ENCODE results near the gene SDC3.

The SDC3 gene

GRCh38 chr1:30952098-30952497 lies 43.5 kb upstream of the SDC3 start:
- TF ChIP-seq CREB1 (IDR thresholded peaks at IDR 0.05; ENCODE audit: low read depth) (no peak), RAD21 (IDR thresholded peaks at IDR 0.05; ENCODE audit: low read depth) (no peak), TAF1 (IDR thresholded peaks at IDR 0.05; ENCODE audit: low read depth) (no peak), TEAD4 (IDR thresholded peaks at IDR 0.05) (no peak), ZBTB7A (IDR thresholded peaks at IDR 0.05; ENCODE audit: low read depth) (no peak), EP300 (IDR thresholded peaks at IDR 0.05; ENCODE audit: borderline replicate concordance) (no peak), TCF12 (IDR thresholded peaks at IDR 0.05; ENCODE audit: low read depth) (no peak)
- TF ChIP-seq, protein P1, sequence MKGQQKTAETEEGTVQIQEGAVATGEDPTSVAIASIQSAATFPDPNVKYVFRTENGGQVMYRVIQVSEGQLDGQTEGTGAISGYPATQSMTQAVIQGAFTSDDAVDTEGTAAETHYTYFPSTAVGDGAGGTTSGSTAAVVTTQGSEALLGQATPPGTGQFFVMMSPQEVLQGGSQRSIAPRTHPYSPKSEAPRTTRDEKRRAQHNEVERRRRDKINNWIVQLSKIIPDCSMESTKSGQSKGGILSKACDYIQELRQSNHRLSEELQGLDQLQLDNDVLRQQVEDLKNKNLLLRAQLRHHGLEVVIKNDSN (IDR thresholded peaks at IDR 0.05): no peak

GRCh38 chr1:30950700-30951099 lies 42.1 kb upstream of the SDC3 start:
- TF ChIP-seq TCF12 (IDR thresholded peaks at IDR 0.05; ENCODE audit: low read depth): no peak
- no peak for TF ChIP-seq RAD21 (IDR thresholded peaks at IDR 0.05; ENCODE audit: low read depth)
- no peak for TF ChIP-seq EGR1 (IDR thresholded peaks at IDR 0.05)
- TF ChIP-seq FOXM1 (IDR thresholded peaks at IDR 0.05; ENCODE audit: borderline replicate concordance, low read depth): no peak
- TF ChIP-seq ZBTB7A (IDR thresholded peaks at IDR 0.05; ENCODE audit: low read depth): no peak
- TF ChIP-seq, protein P1 (IDR thresholded peaks at IDR 0.05): no peak
- TF ChIP-seq TEAD4 (IDR thresholded peaks at IDR 0.05): no peak

GRCh38 chr1:30950053-30950452 lies 41.5 kb upstream of the SDC3 start:
- TF ChIP-seq FOXM1 (IDR thresholded peaks at IDR 0.05; ENCODE audit: borderline replicate concordance, low read depth): no peak
- no peak for TF ChIP-seq TEAD4 (IDR thresholded peaks at IDR 0.05)
- TF ChIP-seq EGR1 (IDR thresholded peaks at IDR 0.05): no peak
- no peak for TF ChIP-seq CEBPB (IDR thresholded peaks at IDR 0.05)
- TF ChIP-seq RAD21 (IDR thresholded peaks at IDR 0.05; ENCODE audit: low read depth): no peak
- TF ChIP-seq, protein P1 (IDR thresholded peaks at IDR 0.05): no peak
- TF ChIP-seq EP300 (IDR thresholded peaks at IDR 0.05; ENCODE audit: borderline replicate concordance): no peak
- no peak for TF ChIP-seq TCF12 (IDR thresholded peaks at IDR 0.05; ENCODE audit: low read depth)
- no peak for TF ChIP-seq TAF1 (IDR thresholded peaks at IDR 0.05; ENCODE audit: low read depth)

GRCh38 chr1:30948278-30948677 lies 39.7 kb upstream of the SDC3 start:
- no peak for TF ChIP-seq CREB1 (IDR thresholded peaks at IDR 0.05; ENCODE audit: low read depth)
- TF ChIP-seq, protein P1 (IDR thresholded peaks at IDR 0.05): no peak
- no peak for TF ChIP-seq YY1 (IDR thresholded peaks at IDR 0.05; ENCODE audit: low read depth)
- TF ChIP-seq, protein P2, sequence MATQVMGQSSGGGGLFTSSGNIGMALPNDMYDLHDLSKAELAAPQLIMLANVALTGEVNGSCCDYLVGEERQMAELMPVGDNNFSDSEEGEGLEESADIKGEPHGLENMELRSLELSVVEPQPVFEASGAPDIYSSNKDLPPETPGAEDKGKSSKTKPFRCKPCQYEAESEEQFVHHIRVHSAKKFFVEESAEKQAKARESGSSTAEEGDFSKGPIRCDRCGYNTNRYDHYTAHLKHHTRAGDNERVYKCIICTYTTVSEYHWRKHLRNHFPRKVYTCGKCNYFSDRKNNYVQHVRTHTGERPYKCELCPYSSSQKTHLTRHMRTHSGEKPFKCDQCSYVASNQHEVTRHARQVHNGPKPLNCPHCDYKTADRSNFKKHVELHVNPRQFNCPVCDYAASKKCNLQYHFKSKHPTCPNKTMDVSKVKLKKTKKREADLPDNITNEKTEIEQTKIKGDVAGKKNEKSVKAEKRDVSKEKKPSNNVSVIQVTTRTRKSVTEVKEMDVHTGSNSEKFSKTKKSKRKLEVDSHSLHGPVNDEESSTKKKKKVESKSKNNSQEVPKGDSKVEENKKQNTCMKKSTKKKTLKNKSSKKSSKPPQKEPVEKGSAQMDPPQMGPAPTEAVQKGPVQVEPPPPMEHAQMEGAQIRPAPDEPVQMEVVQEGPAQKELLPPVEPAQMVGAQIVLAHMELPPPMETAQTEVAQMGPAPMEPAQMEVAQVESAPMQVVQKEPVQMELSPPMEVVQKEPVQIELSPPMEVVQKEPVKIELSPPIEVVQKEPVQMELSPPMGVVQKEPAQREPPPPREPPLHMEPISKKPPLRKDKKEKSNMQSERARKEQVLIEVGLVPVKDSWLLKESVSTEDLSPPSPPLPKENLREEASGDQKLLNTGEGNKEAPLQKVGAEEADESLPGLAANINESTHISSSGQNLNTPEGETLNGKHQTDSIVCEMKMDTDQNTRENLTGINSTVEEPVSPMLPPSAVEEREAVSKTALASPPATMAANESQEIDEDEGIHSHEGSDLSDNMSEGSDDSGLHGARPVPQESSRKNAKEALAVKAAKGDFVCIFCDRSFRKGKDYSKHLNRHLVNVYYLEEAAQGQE (IDR thresholded peaks at IDR 0.05; ENCODE audit: low read depth): no peak
- no peak for TF ChIP-seq ZBTB7A (IDR thresholded peaks at IDR 0.05; ENCODE audit: low read depth)
- no peak for TF ChIP-seq RAD21 (IDR thresholded peaks at IDR 0.05; ENCODE audit: low read depth)
- TF ChIP-seq, protein P3, sequence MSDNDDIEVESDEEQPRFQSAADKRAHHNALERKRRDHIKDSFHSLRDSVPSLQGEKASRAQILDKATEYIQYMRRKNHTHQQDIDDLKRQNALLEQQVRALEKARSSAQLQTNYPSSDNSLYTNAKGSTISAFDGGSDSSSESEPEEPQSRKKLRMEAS (IDR thresholded peaks at IDR 0.05): no peak
- TF ChIP-seq EP300 (IDR thresholded peaks at IDR 0.05; ENCODE audit: borderline replicate concordance): no peak
- no peak for TF ChIP-seq NFIC (IDR thresholded peaks at IDR 0.05)
- no peak for TF ChIP-seq TAF1 (IDR thresholded peaks at IDR 0.05; ENCODE audit: low read depth)
- no peak for TF ChIP-seq TCF12 (IDR thresholded peaks at IDR 0.05; ENCODE audit: low read depth)
- no peak for TF ChIP-seq TEAD4 (IDR thresholded peaks at IDR 0.05)
- no peak for TF ChIP-seq EGR1 (IDR thresholded peaks at IDR 0.05)

DNA sequence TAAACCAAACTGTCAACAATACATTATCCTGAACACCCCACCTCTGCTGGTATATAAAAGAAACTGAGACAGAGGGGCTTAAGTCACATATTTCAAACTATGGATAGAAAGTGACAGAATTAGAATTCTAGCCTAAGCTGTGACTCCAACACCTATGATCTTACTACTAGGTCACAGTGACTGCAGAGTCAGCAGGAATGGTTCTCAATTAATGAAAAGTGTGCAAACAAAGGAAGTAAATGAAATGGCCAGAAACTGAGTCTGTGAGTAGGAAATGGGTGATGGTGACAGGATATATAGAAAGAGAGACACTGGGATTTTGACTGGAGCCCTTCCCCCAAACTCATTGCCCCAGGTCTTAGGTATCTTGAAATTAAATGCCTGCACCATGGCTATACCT lies 38.7 kb upstream of the SDC3 start:
- TF ChIP-seq TEAD4 (IDR thresholded peaks at IDR 0.05): no peak
- TF ChIP-seq FOXM1 (IDR thresholded peaks at IDR 0.05; ENCODE audit: borderline replicate concordance, low read depth): no peak
- no peak for TF ChIP-seq YY1 (IDR thresholded peaks at IDR 0.05; ENCODE audit: low read depth)
- no peak for TF ChIP-seq RAD21 (IDR thresholded peaks at IDR 0.05; ENCODE audit: low read depth)
- no peak for TF ChIP-seq ZBTB7A (IDR thresholded peaks at IDR 0.05; ENCODE audit: low read depth)
- TF ChIP-seq EGR1 (IDR thresholded peaks at IDR 0.05): no peak
- no peak for TF ChIP-seq EP300 (IDR thresholded peaks at IDR 0.05; ENCODE audit: borderline replicate concordance)
- TF ChIP-seq, protein P1 (IDR thresholded peaks at IDR 0.05): no peak
- TF ChIP-seq NFIC (IDR thresholded peaks at IDR 0.05): no peak
- TF ChIP-seq CREB1 (IDR thresholded peaks at IDR 0.05; ENCODE audit: low read depth): no peak

DNA sequence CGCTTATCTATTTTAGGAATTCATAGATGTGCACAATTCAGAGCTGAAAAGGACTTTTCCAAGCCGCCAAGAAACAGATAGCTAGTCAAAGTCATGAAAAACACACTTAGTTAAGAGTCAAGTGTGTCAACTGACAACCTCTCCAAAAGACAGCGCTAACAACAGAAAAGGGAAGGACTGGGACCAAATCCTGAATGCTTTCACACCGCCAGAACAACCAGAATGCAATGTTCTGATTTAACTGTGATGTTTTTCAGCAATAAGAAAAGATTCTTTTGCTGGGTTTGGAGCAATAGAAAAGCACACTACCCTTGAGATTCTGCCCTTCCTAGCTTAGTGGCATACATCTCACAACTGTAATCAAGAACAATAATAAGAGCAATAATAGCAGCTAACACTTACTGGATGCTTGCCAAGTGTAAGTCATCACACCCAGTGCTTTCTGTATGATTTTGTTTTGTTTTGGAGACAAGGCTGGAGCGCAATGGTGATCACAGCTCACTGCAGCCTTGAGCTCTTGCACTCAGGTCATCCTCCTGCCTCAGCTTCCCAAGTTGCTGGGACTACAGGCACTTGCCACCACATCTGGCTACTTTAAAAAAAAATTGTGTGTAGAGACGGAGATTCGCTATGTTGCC lies 33.9 kb upstream of the SDC3 start:
- no peak for TF ChIP-seq CEBPB (IDR thresholded peaks at IDR 0.05)
- TF ChIP-seq NFIC (IDR thresholded peaks at IDR 0.05): 0 out of 2 replicates have a peak, but pooled peaks have one; percentile 13

- no peak for TF ChIP-seq EGR1 (IDR thresholded peaks at IDR 0.05)
- TF ChIP-seq, protein P1 (IDR thresholded peaks at IDR 0.05): no peak
- TF ChIP-seq TEAD4 (IDR thresholded peaks at IDR 0.05): no peak
- TF ChIP-seq CEBPB (IDR thresholded peaks at IDR 0.05): no peak
- no peak for TF ChIP-seq CREB1 (IDR thresholded peaks at IDR 0.05; ENCODE audit: low read depth)
- TF ChIP-seq ZBTB7A (IDR thresholded peaks at IDR 0.05; ENCODE audit: low read depth): no peak
- TF ChIP-seq TCF12 (IDR thresholded peaks at IDR 0.05; ENCODE audit: low read depth): no peak
- no peak for TF ChIP-seq EP300 (IDR thresholded peaks at IDR 0.05; ENCODE audit: borderline replicate concordance)
- TF ChIP-seq, protein P3 (IDR thresholded peaks at IDR 0.05): no peak
- no peak for TF ChIP-seq TAF1 (IDR thresholded peaks at IDR 0.05; ENCODE audit: low read depth)
- TF ChIP-seq NFIC (IDR thresholded peaks at IDR 0.05): no peak
- no peak for TF ChIP-seq RAD21 (IDR thresholded peaks at IDR 0.05; ENCODE audit: low read depth)
- TF ChIP-seq FOXM1 (IDR thresholded peaks at IDR 0.05; ENCODE audit: borderline replicate concordance, low read depth): no peak
- no peak for TF ChIP-seq YY1 (IDR thresholded peaks at IDR 0.05; ENCODE audit: low read depth)
Measured at GRCh38 chr1:30940541-30940940, 32.0 kb upstream of the SDC3 start.

Data from Ishikawa (cell line).